ENCODE measurements around the gene RHCE.
"Not testable (repeated sequence)": the region's sequence is repeated elsewhere in the genome, so short reads cannot be mapped to it uniquely, and the experiment has no call there.

RHCE gene

DNA sequence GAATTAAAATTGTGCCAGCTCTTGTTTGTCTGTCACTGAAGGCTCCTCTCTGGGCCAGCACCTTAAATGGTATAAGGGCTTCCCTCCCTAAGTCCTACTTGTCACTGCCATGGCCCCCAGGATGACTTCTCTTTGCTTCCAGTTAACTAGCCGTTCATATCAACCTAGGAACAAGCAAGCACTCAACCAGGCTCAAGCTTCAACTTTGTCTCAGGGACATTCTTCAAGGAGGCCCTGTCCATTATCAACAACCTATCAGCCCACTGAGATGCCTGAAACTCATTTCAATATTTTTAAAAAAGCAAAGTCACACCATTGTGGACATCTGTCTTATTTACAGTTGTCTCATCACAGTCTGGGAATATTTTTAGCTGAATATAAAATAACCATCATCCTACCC lies 1.3 kb downstream of the RHCE start:
- not testable (repeated sequence) for H3K4ac ChIP-seq (ENCODE audit: low read length); H2BK12ac ChIP-seq (ENCODE audit: low read length); H3K4me2 ChIP-seq (ENCODE audit: insufficient read depth, low read length, poor library complexity, severe bottlenecking); DNase-seq (ENCODE audit: low spot score); H2BK15ac ChIP-seq (ENCODE audit: low read length); H3K4me3 ChIP-seq (ENCODE audit: low read length in 2 of 2); H4K91ac ChIP-seq (ENCODE audit: low read depth, low read length, poor library complexity); H3K18ac ChIP-seq (ENCODE audit: low read length); H3K27me3 ChIP-seq (ENCODE audit: control insufficient read depth in 3 of 3, insufficient read depth in 3 of 3, low read depth in 1 of 3, low read length in 3 of 3); H3K36me3 ChIP-seq (replicated peaks in 1 of 2; ENCODE audit: control insufficient read depth in 2 of 2, insufficient read depth in 2 of 2, low read length in 2 of 2); H3K27ac ChIP-seq (replicated peaks; ENCODE audit: low read length); H2AK5ac ChIP-seq (ENCODE audit: low read depth, low read length); H3K79me1 ChIP-seq (ENCODE audit: low read depth, low read length); H3K4me1 ChIP-seq (ENCODE audit: control insufficient read depth in 2 of 2, insufficient read depth in 1 of 2, low read depth in 1 of 2, low read length in 2 of 2); H3K9me3 ChIP-seq (replicated peaks in 1 of 2; ENCODE audit: control insufficient read depth in 2 of 2, insufficient read depth in 1 of 2, low read depth in 1 of 2, low read length in 2 of 2); H2BK120ac ChIP-seq (ENCODE audit: low read depth, low read length); H3K9ac ChIP-seq (ENCODE audit: low read depth, low read length, poor library complexity); H2BK5ac ChIP-seq (ENCODE audit: low read length); H3K14ac ChIP-seq (ENCODE audit: low read length); H4K8ac ChIP-seq (ENCODE audit: low read depth, low read length); H3K23ac ChIP-seq (ENCODE audit: low read depth, low read length, poor library complexity); H2AFZ ChIP-seq (ENCODE audit: low read length)
- WGBS, 2 donors (ENCODE audit: extremely low coverage in 2 of 2, insufficient read length in 2 of 2, insufficient replicate concordance in 1 of 2), result no CpG with 5 or more reads among the region's 1 CpG

DNA sequence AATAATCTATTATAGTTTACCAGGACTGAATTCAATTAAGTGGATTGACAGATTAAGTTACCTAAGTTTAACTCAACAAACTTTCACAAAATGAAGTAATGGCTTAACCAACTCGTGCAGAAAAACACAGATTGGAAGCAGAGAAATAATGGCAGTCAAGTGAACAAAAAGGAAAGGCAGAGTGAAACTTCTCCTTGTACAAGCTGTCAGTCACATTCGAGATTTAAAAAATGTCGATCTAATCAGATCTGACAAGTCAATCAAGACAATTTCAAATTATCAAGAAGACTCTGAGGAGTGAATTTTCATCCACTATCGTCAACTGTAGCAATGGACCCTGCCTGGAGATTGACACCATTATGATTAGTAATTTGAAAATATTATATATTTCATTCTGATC lies 3.3 kb downstream of the RHCE start:
- not testable (repeated sequence) for H3K18ac ChIP-seq (ENCODE audit: low read length); H3K79me1 ChIP-seq (ENCODE audit: low read depth, low read length); H4K91ac ChIP-seq (ENCODE audit: low read depth, low read length, poor library complexity); H2BK15ac ChIP-seq (ENCODE audit: low read length); H3K27ac ChIP-seq (replicated peaks; ENCODE audit: low read length); H3K4me3 ChIP-seq (ENCODE audit: low read length in 2 of 2); H2BK120ac ChIP-seq (ENCODE audit: low read depth, low read length); H3K4me1 ChIP-seq (ENCODE audit: control insufficient read depth in 2 of 2, insufficient read depth in 1 of 2, low read depth in 1 of 2, low read length in 2 of 2); H3K9me3 ChIP-seq (replicated peaks in 1 of 2; ENCODE audit: control insufficient read depth in 2 of 2, insufficient read depth in 1 of 2, low read depth in 1 of 2, low read length in 2 of 2); H2AK5ac ChIP-seq (ENCODE audit: low read depth, low read length); H3K23ac ChIP-seq (ENCODE audit: low read depth, low read length, poor library complexity); H4K8ac ChIP-seq (ENCODE audit: low read depth, low read length); H3K4me2 ChIP-seq (ENCODE audit: insufficient read depth, low read length, poor library complexity, severe bottlenecking); DNase-seq (ENCODE audit: low spot score); H2AFZ ChIP-seq (ENCODE audit: low read length); H2BK5ac ChIP-seq (ENCODE audit: low read length); H2BK12ac ChIP-seq (ENCODE audit: low read length); H3K9ac ChIP-seq (ENCODE audit: low read depth, low read length, poor library complexity); H3K14ac ChIP-seq (ENCODE audit: low read length); H3K27me3 ChIP-seq (ENCODE audit: control insufficient read depth in 3 of 3, insufficient read depth in 3 of 3, low read depth in 1 of 3, low read length in 3 of 3); H3K4ac ChIP-seq (ENCODE audit: low read length); H3K36me3 ChIP-seq (replicated peaks in 1 of 2; ENCODE audit: control insufficient read depth in 2 of 2, insufficient read depth in 2 of 2, low read length in 2 of 2)
- no CpG with 5 or more reads among the region's 4 CpGs for WGBS, 2 donors (ENCODE audit: extremely low coverage in 2 of 2, insufficient read length in 2 of 2, insufficient replicate concordance in 1 of 2)

DNA sequence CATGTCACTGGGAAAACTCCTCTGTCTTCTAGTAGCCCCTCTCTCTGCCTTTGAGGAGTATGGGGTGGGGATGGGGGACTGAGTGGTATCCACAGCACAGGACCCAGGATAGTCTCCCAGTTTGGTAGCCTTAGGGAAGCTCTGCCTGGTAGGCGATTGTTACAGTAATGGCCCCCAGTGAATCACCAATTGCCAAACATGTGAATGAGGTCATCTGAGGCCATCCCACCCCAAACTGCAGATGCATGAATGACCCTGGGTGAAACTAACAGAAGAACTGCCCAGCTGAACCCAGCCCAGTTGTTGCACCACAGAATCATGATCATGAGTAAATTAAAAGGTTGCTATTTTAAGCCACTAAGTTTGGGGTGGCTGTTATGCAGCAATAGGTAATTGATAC lies 6.0 kb downstream of the RHCE start:
- not testable (repeated sequence) for H2BK15ac ChIP-seq (ENCODE audit: low read length); H4K8ac ChIP-seq (ENCODE audit: low read depth, low read length); H3K14ac ChIP-seq (ENCODE audit: low read length); H3K4me2 ChIP-seq (ENCODE audit: insufficient read depth, low read length, poor library complexity, severe bottlenecking); H3K4ac ChIP-seq (ENCODE audit: low read length); H2AK5ac ChIP-seq (ENCODE audit: low read depth, low read length); H2BK5ac ChIP-seq (ENCODE audit: low read length); H3K18ac ChIP-seq (ENCODE audit: low read length); H3K36me3 ChIP-seq (replicated peaks in 1 of 2; ENCODE audit: control insufficient read depth in 2 of 2, insufficient read depth in 2 of 2, low read length in 2 of 2); H3K27ac ChIP-seq (replicated peaks; ENCODE audit: low read length); H3K4me3 ChIP-seq (ENCODE audit: low read length in 2 of 2); H2BK12ac ChIP-seq (ENCODE audit: low read length); H2AFZ ChIP-seq (ENCODE audit: low read length); H3K27me3 ChIP-seq (ENCODE audit: control insufficient read depth in 3 of 3, insufficient read depth in 3 of 3, low read depth in 1 of 3, low read length in 3 of 3); H3K9me3 ChIP-seq (replicated peaks in 1 of 2; ENCODE audit: control insufficient read depth in 2 of 2, insufficient read depth in 1 of 2, low read depth in 1 of 2, low read length in 2 of 2); H3K79me1 ChIP-seq (ENCODE audit: low read depth, low read length); H4K91ac ChIP-seq (ENCODE audit: low read depth, low read length, poor library complexity); H3K4me1 ChIP-seq (ENCODE audit: control insufficient read depth in 2 of 2, insufficient read depth in 1 of 2, low read depth in 1 of 2, low read length in 2 of 2); H3K9ac ChIP-seq (ENCODE audit: low read depth, low read length, poor library complexity); H3K23ac ChIP-seq (ENCODE audit: low read depth, low read length, poor library complexity); DNase-seq (ENCODE audit: low spot score); H2BK120ac ChIP-seq (ENCODE audit: low read depth, low read length)
- WGBS, 2 donors (ENCODE audit: extremely low coverage in 2 of 2, insufficient read length in 2 of 2, insufficient replicate concordance in 1 of 2), result no CpG with 5 or more reads among the region's 1 CpG

DNA sequence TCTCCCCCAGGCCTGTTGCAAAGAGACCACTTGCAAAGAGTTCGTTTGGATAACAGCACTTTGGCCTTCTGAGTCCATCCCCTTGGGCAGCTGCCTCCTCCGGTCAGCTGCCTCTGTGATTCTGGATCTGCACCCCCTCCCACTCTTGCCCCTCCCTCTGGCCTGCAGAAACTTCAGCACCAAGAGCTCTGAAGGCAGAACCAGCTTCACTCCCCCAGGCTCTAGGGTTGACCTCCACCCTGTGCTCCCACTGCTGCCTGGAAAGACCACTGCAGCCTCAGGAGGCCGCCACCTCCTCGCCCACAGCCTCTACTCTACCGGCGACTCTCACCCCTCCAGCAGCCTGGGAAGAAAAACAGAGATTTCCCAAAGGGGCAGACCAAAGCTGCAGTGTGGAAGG lies 6.5 kb downstream of the RHCE start:
- H2BK15ac ChIP-seq (ENCODE audit: low read length); H3K4me3 ChIP-seq (ENCODE audit: low read length in 2 of 2); H3K79me1 ChIP-seq (ENCODE audit: low read depth, low read length); H3K9me3 ChIP-seq (replicated peaks in 1 of 2; ENCODE audit: control insufficient read depth in 2 of 2, insufficient read depth in 1 of 2, low read depth in 1 of 2, low read length in 2 of 2); H3K18ac ChIP-seq (ENCODE audit: low read length); H3K14ac ChIP-seq (ENCODE audit: low read length); H4K91ac ChIP-seq (ENCODE audit: low read depth, low read length, poor library complexity); H2BK12ac ChIP-seq (ENCODE audit: low read length); H2BK5ac ChIP-seq (ENCODE audit: low read length); H3K27me3 ChIP-seq (ENCODE audit: control insufficient read depth in 3 of 3, insufficient read depth in 3 of 3, low read depth in 1 of 3, low read length in 3 of 3); H3K27ac ChIP-seq (replicated peaks; ENCODE audit: low read length); H2AK5ac ChIP-seq (ENCODE audit: low read depth, low read length); DNase-seq (ENCODE audit: low spot score); H3K23ac ChIP-seq (ENCODE audit: low read depth, low read length, poor library complexity); H3K36me3 ChIP-seq (replicated peaks in 1 of 2; ENCODE audit: control insufficient read depth in 2 of 2, insufficient read depth in 2 of 2, low read length in 2 of 2); H2BK120ac ChIP-seq (ENCODE audit: low read depth, low read length); H3K9ac ChIP-seq (ENCODE audit: low read depth, low read length, poor library complexity); H3K4me1 ChIP-seq (ENCODE audit: control insufficient read depth in 2 of 2, insufficient read depth in 1 of 2, low read depth in 1 of 2, low read length in 2 of 2); H3K4ac ChIP-seq (ENCODE audit: low read length); H3K4me2 ChIP-seq (ENCODE audit: insufficient read depth, low read length, poor library complexity, severe bottlenecking); H4K8ac ChIP-seq (ENCODE audit: low read depth, low read length); H2AFZ ChIP-seq (ENCODE audit: low read length): not testable (repeated sequence)
- WGBS, 2 donors (ENCODE audit: extremely low coverage in 2 of 2, insufficient read length in 2 of 2, insufficient replicate concordance in 1 of 2), result no CpG with 5 or more reads among the region's 6 CpGs

All from neuronal stem cell (in vitro differentiated cells).